ENCODE measurements around the gene ZNF385C.

Gene ZNF385C

DNA sequence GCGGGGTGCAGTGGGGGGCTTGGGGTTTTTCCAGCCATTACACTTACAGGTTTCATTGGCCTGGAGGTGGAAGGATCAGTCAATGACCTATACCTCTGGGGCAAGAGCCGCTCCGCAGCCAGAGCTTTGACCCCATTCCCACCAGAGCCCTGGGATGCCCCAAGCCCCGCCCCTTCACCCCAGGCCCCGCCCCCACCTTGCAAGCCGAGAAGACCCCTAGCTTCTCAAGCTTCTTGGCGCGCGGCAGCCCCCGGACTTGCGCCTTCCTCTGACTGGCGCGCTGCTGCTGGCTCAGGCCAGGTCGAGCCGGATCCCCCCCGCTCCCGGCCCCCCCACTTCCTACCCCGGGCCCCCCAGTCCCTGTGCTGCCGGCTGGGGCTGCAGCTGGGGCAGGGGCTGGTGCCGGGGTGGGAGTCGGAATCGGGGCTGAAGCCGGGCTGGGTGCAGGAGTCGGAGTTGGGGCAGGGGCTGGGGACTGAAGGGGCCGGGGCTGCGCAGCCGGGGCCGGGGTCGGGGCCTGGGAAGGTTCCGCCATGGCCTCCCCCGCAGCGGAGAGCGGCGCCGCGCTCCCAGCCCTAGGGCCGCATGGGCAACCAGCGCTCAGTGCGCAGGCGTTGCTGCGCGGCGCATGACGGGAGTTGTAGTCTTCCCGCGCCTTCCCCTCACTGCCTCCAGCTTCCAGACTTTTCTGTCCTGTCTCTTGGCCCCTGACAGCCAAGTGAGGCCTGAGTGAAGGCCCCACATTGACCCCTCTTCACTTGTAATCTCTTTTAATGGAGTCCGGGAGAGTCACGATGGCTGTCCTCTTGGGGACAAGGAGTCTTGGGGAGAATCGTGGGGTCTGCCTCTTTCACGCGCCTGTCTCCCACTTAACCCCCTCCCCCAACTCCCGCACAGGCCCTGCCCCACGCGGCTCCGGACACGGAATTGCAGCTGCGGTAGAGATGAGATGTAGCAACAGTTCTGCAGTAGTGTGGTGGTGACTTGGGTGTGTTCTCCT, 22.8 kb upstream of the ZNF385C start, which contains the start of gene KAT2A:
TSS of gene KAT2A (minus strand) at position 598 of the 1,000 bp plus-strand sequence. CDS start at position 535, 63 bp downstream.
- peaks cover 16% of the 10 kb centered on the region for H3K36me3 ChIP-seq (ENCODE audit: control insufficient read depth, insufficient read depth, low read length)
- DNase-seq (ENCODE audit: extremely low read depth, insufficient read length) = peak; percentile 82
- peak within 1 kb of the TSS; percentile 78 for H3K4me3 ChIP-seq (replicated peaks; ENCODE audit: low read depth, low read length)
- H3K27me3 ChIP-seq (replicated peaks; ENCODE audit: control insufficient read depth, insufficient read depth, low read length) = no peaks in the 10 kb centered on the region
- TF ChIP-seq, protein P1, sequence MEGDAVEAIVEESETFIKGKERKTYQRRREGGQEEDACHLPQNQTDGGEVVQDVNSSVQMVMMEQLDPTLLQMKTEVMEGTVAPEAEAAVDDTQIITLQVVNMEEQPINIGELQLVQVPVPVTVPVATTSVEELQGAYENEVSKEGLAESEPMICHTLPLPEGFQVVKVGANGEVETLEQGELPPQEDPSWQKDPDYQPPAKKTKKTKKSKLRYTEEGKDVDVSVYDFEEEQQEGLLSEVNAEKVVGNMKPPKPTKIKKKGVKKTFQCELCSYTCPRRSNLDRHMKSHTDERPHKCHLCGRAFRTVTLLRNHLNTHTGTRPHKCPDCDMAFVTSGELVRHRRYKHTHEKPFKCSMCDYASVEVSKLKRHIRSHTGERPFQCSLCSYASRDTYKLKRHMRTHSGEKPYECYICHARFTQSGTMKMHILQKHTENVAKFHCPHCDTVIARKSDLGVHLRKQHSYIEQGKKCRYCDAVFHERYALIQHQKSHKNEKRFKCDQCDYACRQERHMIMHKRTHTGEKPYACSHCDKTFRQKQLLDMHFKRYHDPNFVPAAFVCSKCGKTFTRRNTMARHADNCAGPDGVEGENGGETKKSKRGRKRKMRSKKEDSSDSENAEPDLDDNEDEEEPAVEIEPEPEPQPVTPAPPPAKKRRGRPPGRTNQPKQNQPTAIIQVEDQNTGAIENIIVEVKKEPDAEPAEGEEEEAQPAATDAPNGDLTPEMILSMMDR (IDR thresholded peaks at IDR 0.05; ENCODE audit: insufficient read depth, low read length, poor library complexity, severe bottlenecking) = no peak

DNA sequence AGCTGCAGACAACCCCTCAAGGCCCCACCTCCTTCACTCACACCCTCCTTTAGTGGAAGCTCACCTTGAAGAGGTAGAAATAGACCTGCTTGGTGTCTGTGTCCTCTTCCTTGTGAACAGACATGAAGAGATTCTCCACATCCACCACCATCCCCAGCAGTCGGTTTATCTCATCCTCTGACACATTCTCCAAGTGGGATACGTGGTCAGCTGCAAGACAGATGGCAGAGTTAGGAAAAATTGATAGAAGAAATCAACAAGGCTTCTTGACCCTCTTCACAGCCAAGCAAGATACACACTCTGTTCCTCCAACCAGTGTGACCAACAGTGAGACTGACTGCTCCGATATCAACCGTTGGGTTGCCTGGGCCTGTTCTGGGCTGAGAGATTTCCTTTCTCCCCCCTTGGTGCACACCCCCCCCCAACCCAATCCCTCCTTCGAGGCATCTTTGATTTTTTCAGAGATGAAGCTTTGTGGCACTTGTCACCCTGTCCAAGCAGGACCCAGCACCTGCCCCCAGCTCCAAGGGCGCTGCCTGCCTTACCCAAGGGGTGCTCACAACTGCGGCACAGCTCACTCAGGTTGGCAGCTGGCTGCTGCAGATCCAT, 22.0 kb upstream of the ZNF385C start:
- TF ChIP-seq, protein P1 (IDR thresholded peaks at IDR 0.05; ENCODE audit: insufficient read depth, low read length, poor library complexity, severe bottlenecking) = no peak
- Histone ChIP-seq H3K27me3 (replicated peaks; ENCODE audit: control insufficient read depth, insufficient read depth, low read length) (no peaks in the 10 kb centered on the region), H3K36me3 (ENCODE audit: control insufficient read depth, insufficient read depth, low read length) (peaks cover 16% of the 10 kb centered on the region), H3K4me3 (replicated peaks; ENCODE audit: low read depth, low read length) (peak overlapping the region; percentile 78)
- DNase-seq (ENCODE audit: extremely low read depth, insufficient read length) = no peak

DNA sequence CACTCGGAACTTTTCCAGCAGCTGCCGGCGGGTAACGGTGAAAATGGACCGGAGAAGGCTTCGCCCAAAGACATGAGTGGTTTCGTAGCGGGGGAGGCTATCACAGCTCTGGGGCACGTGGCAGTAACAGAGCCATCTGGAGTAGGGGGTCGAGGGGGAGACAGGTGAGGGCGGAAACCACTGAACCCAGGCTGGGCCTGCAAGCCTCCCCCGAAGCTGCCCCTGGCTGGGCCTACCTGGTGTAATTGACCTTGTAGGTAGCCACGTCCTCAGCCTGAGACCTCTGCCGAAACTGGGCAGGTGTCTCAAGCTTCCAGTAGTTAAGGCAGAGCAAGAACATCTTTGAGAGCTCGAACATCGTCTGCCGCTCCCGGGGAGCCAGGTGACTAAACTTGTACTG, 21.0 kb upstream of the ZNF385C start:
- H3K27me3 ChIP-seq (replicated peaks; ENCODE audit: control insufficient read depth, insufficient read depth, low read length) = no peaks in the 10 kb centered on the region
- no peak overlapping the region for H3K4me3 ChIP-seq (replicated peaks; ENCODE audit: low read depth, low read length)
- no peak for DNase-seq (ENCODE audit: extremely low read depth, insufficient read length)
- peaks cover 15% of the 10 kb centered on the region for H3K36me3 ChIP-seq (ENCODE audit: control insufficient read depth, insufficient read depth, low read length)
- TF ChIP-seq, protein P1 (IDR thresholded peaks at IDR 0.05; ENCODE audit: insufficient read depth, low read length, poor library complexity, severe bottlenecking) = no peak

DNA sequence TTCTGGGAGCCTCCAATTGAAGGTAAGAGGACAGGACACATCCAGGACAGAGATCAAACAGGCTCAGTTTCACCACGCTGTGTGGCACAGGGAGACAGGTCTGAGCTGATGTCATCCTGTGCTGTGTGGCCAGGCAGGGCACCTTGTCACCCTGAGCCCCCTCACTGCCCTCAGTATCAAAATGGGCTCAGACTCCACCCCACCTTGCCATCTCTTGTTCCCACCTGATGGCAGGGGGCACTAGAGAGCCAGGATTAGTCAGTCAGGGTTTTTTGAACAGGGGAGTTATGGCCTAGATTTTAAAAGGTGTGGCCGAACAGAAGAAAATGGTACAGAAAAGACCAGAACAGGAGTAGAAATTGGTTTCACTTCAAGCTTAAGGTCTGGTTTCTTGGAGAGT, 20.3 kb upstream of the ZNF385C start:
- H3K36me3 ChIP-seq (ENCODE audit: control insufficient read depth, insufficient read depth, low read length) = peaks cover 15% of the 10 kb centered on the region
- no peak overlapping the region for H3K4me3 ChIP-seq (replicated peaks; ENCODE audit: low read depth, low read length)
- TF ChIP-seq, protein P1 (IDR thresholded peaks at IDR 0.05; ENCODE audit: insufficient read depth, low read length, poor library complexity, severe bottlenecking) = peak; percentile 56
- no peak for DNase-seq (ENCODE audit: extremely low read depth, insufficient read length)
- H3K27me3 ChIP-seq (replicated peaks; ENCODE audit: control insufficient read depth, insufficient read depth, low read length) = no peaks in the 10 kb centered on the region

DNA sequence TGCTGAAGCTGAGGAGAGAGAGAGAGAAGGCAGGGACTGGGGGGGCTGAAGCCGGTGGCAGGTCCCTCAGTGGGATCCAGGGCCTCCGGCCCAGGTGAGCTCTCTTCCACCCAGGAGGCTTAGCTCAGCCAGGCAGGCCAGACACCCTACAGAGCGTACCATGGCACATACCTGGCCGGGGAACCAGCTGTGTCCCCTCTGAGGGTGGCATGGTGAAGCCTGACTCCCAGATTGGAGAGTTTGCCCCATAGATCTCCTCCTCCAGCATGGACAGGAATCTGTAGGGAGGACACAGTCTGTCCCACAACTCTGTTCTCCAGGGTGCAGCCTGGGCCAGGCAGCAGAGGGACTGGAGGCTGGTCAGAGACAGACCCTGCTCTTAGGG, 19.8 kb upstream of the ZNF385C start:
- TF ChIP-seq, protein P1 (IDR thresholded peaks at IDR 0.05; ENCODE audit: insufficient read depth, low read length, poor library complexity, severe bottlenecking) = no peak
- no peak for DNase-seq (ENCODE audit: extremely low read depth, insufficient read length)
- Histone ChIP-seq H3K4me3 (replicated peaks; ENCODE audit: low read depth, low read length) (no peak overlapping the region), H3K36me3 (ENCODE audit: control insufficient read depth, insufficient read depth, low read length) (peaks cover 15% of the 10 kb centered on the region), H3K27me3 (replicated peaks; ENCODE audit: control insufficient read depth, insufficient read depth, low read length) (no peaks in the 10 kb centered on the region)
